ENCODE data around the gene CCND1. TPM values are rescaled to one million over a fixed set of nuclear protein-coding genes. Genes with fewer than 3 reads are reported as not detected.

Gene CCND1
- total RNA-seq, 1 donor from 2014 or later: 55.6 TPM

- Mint-ChIP-seq H3K9me3 (ENCODE audit: unreplicated experiment) (no peaks in the 10 kb centered on the region), H3K27me3 (ENCODE audit: unreplicated experiment) (no peaks in the 10 kb centered on the region), H3K4me1 (ENCODE audit: unreplicated experiment) (peaks cover 13% of the 10 kb centered on the region), H3K36me3 (ENCODE audit: low read depth, unreplicated experiment) (no peaks in the 10 kb centered on the region), H3K27ac (ENCODE audit: unreplicated experiment) (no peak overlapping the region), H3K4me3 (ENCODE audit: unreplicated experiment) (peak overlapping the region; percentile 90)
- TF ChIP-seq CTCF (IDR thresholded peaks at IDR 0.05; ENCODE audit: unreplicated experiment): no peak
- DNase-seq (ENCODE audit: low spot score): no peak
Measured at GRCh38 chr11:69639831-69640230, 1.1 kb upstream of the CCND1 start.

- Mint-ChIP-seq H3K9me3 (ENCODE audit: unreplicated experiment) (no peaks in the 10 kb centered on the region), H3K4me3 (ENCODE audit: unreplicated experiment) (peak overlapping the region; percentile 90), H3K4me1 (ENCODE audit: unreplicated experiment) (peaks cover 13% of the 10 kb centered on the region), H3K27ac (ENCODE audit: unreplicated experiment) (no peak overlapping the region), H3K27me3 (ENCODE audit: unreplicated experiment) (no peaks in the 10 kb centered on the region), H3K36me3 (ENCODE audit: low read depth, unreplicated experiment) (no peaks in the 10 kb centered on the region)
- DNase-seq (ENCODE audit: low spot score): no peak
- no peak for TF ChIP-seq CTCF (IDR thresholded peaks at IDR 0.05; ENCODE audit: unreplicated experiment)
Measured at GRCh38 chr11:69640260-69640994, 529 bp upstream of the CCND1 start.

GRCh38 chr11:69641681-69642548 lies 959 bp downstream of the CCND1 start:
- Mint-ChIP-seq H3K27me3 (ENCODE audit: unreplicated experiment) (no peaks in the 10 kb centered on the region), H3K27ac (ENCODE audit: unreplicated experiment) (no peak overlapping the region), H3K36me3 (ENCODE audit: low read depth, unreplicated experiment) (no peaks in the 10 kb centered on the region), H3K4me1 (ENCODE audit: unreplicated experiment) (peaks cover 13% of the 10 kb centered on the region), H3K4me3 (ENCODE audit: unreplicated experiment) (peak overlapping the region; percentile 90), H3K9me3 (ENCODE audit: unreplicated experiment) (no peaks in the 10 kb centered on the region)
- no peak for TF ChIP-seq CTCF (IDR thresholded peaks at IDR 0.05; ENCODE audit: unreplicated experiment)
- DNase-seq (ENCODE audit: low spot score): no peak

GRCh38 chr11:69642549-69642912 lies 1.6 kb downstream of the CCND1 start:
- Mint-ChIP-seq H3K4me1 (ENCODE audit: unreplicated experiment) (peaks cover 13% of the 10 kb centered on the region), H3K4me3 (ENCODE audit: unreplicated experiment) (no peak overlapping the region), H3K9me3 (ENCODE audit: unreplicated experiment) (no peaks in the 10 kb centered on the region), H3K36me3 (ENCODE audit: low read depth, unreplicated experiment) (no peaks in the 10 kb centered on the region), H3K27ac (ENCODE audit: unreplicated experiment) (no peak overlapping the region), H3K27me3 (ENCODE audit: unreplicated experiment) (no peaks in the 10 kb centered on the region)
- TF ChIP-seq CTCF (IDR thresholded peaks at IDR 0.05; ENCODE audit: unreplicated experiment): no peak
- DNase-seq (ENCODE audit: low spot score): peak; percentile 35

All from endothelial cell (in vitro differentiated cells).